ENCODE measurements around the gene LZTR1.

DNA sequence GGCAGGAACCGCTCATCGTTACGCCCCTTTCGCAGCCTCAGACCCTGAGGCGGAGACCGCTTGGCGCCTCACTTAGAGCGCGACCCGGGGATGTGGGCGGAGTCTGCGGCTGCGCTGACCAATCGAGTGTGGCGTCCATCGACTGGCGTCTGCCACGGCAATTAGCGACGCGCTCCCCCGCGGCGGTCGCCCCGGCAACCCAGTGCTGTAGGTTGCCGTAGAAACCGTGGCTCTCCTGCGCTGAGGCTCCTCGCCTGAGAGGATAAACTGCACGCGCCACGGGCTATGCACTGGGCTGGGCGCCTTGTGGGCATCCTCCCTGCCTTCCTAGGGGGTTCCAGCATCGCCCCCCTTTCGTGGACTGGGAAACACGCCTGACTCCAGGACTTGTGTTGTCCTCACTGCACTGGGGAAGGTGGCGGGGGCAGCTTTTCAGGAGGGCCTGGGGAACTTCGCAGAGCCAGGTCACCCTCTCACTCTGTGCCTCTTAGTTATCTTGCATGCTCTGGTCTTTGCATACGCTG lies 32.2 kb downstream of the LZTR1 start:
- TF ChIP-seq, protein P1, sequence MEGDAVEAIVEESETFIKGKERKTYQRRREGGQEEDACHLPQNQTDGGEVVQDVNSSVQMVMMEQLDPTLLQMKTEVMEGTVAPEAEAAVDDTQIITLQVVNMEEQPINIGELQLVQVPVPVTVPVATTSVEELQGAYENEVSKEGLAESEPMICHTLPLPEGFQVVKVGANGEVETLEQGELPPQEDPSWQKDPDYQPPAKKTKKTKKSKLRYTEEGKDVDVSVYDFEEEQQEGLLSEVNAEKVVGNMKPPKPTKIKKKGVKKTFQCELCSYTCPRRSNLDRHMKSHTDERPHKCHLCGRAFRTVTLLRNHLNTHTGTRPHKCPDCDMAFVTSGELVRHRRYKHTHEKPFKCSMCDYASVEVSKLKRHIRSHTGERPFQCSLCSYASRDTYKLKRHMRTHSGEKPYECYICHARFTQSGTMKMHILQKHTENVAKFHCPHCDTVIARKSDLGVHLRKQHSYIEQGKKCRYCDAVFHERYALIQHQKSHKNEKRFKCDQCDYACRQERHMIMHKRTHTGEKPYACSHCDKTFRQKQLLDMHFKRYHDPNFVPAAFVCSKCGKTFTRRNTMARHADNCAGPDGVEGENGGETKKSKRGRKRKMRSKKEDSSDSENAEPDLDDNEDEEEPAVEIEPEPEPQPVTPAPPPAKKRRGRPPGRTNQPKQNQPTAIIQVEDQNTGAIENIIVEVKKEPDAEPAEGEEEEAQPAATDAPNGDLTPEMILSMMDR (conservative IDR thresholded peaks at IDR 0.05; ENCODE audit: low read depth, low read length): no peak
- no peak for TF ChIP-seq EZH2 (IDR thresholded peaks at IDR 0.05; ENCODE audit: low read length, unreplicated experiment)

All from PC-3 (cell line).